Measurements from ENCODE around the gene CPD.

CPD gene

GRCh38 chr17:30514895-30515596, 136.3 kb downstream of the CPD start:
- DNase-seq, result no peak

DNA sequence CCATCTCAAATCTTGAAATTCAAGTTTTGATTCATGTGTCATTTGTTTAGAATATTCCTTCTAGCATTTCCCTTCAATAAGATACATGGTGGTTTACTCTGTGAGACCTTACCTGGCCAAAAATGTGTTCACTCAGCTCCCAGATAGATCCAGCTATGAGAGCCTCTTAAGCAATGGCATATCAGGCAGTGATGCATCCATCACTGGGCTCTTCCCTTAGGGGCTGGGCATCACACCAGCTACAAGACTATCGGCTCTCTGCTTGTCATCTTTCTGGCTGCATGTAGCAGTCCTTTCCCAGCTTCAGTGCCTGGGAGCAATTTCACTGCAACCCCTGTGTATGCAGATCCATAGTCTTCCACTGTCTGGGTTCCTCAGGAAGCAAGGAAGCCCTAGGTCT, 139.1 kb downstream of the CPD start:
- no peak for DNase-seq

DNA sequence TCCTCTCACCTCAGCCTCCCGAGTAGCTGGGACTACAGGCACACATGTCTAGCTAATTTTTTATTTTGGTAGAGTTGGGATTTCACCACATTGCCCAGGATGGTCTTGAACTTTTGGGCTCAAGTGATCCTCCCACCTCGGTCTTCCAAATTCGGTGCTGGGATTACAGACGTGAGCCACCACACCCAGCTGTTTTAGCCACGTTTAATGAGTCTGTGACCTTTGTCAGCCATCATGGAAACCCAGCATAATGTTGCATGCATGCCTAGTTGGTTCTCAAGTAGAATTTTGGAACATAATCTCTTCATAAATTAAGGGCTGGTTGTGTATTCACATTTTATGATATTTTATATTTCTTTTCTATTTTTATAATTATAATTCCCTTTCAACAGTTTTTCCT, 140.4 kb downstream of the CPD start:
- DNase-seq, result no peak
